ENCODE data around the gene IL4. TPM values are rescaled to one million over a fixed set of nuclear protein-coding genes. Genes with fewer than 3 reads are reported as not detected.

Gene IL4
- total RNA-seq, 4 donors from 2014 or later: not detected

DNA sequence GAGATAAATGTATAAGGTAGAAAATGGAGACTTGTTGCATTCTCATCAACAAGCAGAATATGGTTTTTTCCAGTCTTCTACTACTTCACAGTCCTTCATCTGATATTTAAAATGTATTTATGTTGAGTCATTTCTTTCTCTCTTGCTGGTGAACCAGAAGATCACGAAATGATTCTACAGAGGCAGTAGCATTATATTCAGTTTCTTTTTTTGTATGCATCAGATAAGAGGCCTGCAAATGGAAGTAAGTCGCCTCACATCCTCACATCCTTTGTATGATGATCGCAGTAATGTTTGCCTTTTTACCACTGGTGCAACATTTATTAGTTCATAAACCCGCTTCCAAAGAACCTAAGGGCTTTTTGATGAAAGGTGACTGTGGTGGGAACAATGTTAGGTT, 37.9 kb upstream of the IL4 start:
- Histone ChIP-seq H3K36me3 (peaks cover 2 to 80% (median 3%) of the 10 kb centered on the region in 3 donors), H3K4me1 (no peaks in the 10 kb centered on the region), H3K27me3 (no peaks in the 10 kb centered on the region), H3K4me3 (no peak overlapping the region), H3K27ac (no peak overlapping the region), H3K9me3 (no peaks in the 10 kb centered on the region)
- TF ChIP-seq EP300 (IDR thresholded peaks at IDR 0.05) (no peak), CTCF (IDR thresholded peaks at IDR 0.05) (no peak), POLR2A (IDR thresholded peaks at IDR 0.05) (no peak)
- DNase-seq (ENCODE audit: low spot score in 2 of 2): no peak
- 79 to 94% methylated on average over 4 of the region's 4 CpGs for WGBS, 2 donors

GRCh38 chr5:132637241-132637640, 36.5 kb upstream of the IL4 start:
- Histone ChIP-seq H3K4me3 (no peak overlapping the region), H3K9me3 (no peaks in the 10 kb centered on the region), H3K36me3 (peaks cover 2 to 82% (median 3%) of the 10 kb centered on the region in 3 donors), H3K27ac (no peak overlapping the region), H3K27me3 (no peaks in the 10 kb centered on the region), H3K4me1 (no peaks in the 10 kb centered on the region)
- WGBS, 2 donors: 94 to 96% methylated on average over 4 of the region's 4 CpGs
- TF ChIP-seq EP300 (IDR thresholded peaks at IDR 0.05) (no peak), POLR2A (IDR thresholded peaks at IDR 0.05) (no peak), CTCF (IDR thresholded peaks at IDR 0.05) (no peak)
- DNase-seq (ENCODE audit: low spot score in 2 of 2): no peak

DNA sequence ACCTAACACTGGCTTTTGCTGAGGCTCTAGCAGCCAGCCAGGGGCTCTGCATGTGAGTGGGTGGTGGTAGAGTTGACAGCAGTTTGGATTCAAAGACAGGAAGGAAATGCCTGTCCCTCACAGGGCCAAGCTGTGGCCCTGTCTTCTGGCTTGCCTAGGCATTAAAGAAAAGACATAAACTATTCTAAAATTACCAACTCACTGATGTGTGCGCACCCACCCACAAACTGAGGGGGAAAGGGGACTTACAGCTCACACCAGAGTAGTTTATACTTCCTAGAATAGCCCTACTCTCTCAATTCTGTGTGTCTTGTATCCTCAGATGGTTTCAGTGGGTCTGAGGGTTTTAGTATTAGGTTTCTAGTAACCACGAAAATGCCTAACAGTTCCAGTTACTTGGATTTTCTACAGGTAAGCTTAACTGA, 34.1 kb upstream of the IL4 start:
- WGBS, 2 donors: 79 to 90% methylated on average over 2 of the region's 2 CpGs
- no peaks in the 10 kb centered on the region for H3K9me3 ChIP-seq
- DNase-seq (ENCODE audit: low spot score in 2 of 2): no peak
- H3K27ac ChIP-seq: no peak overlapping the region
- H3K4me3 ChIP-seq: no peak overlapping the region
- H3K27me3 ChIP-seq: no peaks in the 10 kb centered on the region
- peaks cover 2 to 86% (median 3%) of the 10 kb centered on the region in 3 donors for H3K36me3 ChIP-seq
- H3K4me1 ChIP-seq: no peaks in the 10 kb centered on the region
- TF ChIP-seq CTCF (IDR thresholded peaks at IDR 0.05): no peak
- no peak for TF ChIP-seq POLR2A (IDR thresholded peaks at IDR 0.05)
- TF ChIP-seq EP300 (IDR thresholded peaks at IDR 0.05): no peak

DNA sequence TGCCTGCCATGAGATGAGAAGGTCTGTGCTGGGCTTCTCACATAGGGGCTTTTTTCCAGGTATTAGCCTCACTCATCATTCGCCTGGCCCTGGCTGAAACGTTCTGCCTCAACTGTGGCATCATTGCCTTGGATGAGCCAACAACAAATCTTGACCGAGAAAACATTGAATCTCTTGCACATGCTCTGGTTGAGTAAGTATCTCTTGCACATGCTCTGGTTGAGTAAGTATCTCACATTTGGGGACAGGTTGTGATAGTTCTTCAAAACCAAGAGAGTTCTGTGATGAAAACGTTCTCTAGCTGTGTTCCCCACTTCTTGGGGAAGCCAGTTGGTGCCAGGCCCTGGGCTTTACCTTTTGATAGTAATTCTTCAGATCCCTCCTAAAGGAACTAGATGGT, 33.2 kb upstream of the IL4 start:
- Histone ChIP-seq H3K36me3 (peaks cover 2 to 89% (median 3%) of the 10 kb centered on the region in 3 donors), H3K4me1 (no peaks in the 10 kb centered on the region)
- TF ChIP-seq POLR2A (IDR thresholded peaks at IDR 0.05): no peak
- TF ChIP-seq EP300 (IDR thresholded peaks at IDR 0.05): no peak
- no peak for TF ChIP-seq CTCF (IDR thresholded peaks at IDR 0.05)

GRCh38 chr5:132641241-132641723, 32.5 kb upstream of the IL4 start:
- no peak for DNase-seq (ENCODE audit: low spot score in 2 of 2)
- peaks cover 2 to 87% (median 3%) of the 10 kb centered on the region in 3 donors for H3K36me3 ChIP-seq
- H3K4me1 ChIP-seq: no peaks in the 10 kb centered on the region
- H3K27ac ChIP-seq: no peak overlapping the region
- no peak overlapping the region for H3K4me3 ChIP-seq
- H3K27me3 ChIP-seq: no peaks in the 10 kb centered on the region
- TF ChIP-seq CTCF (IDR thresholded peaks at IDR 0.05) (no peak), POLR2A (IDR thresholded peaks at IDR 0.05) (no peak), EP300 (IDR thresholded peaks at IDR 0.05) (no peak)
- WGBS, 2 donors: 91 to 98% methylated on average over 3 of the region's 3 CpGs
- no peaks in the 10 kb centered on the region for H3K9me3 ChIP-seq

More for the DNA sequence above, 33.2 kb upstream of the IL4 start:
- Histone ChIP-seq H3K27me3 (no peaks in the 10 kb centered on the region), H3K27ac (no peak overlapping the region), H3K9me3 (no peaks in the 10 kb centered on the region), H3K4me3 (no peak overlapping the region)
- DNase-seq (ENCODE audit: low spot score in 2 of 2): no peak
- 91 to 92% methylated on average over 4 of the region's 4 CpGs for WGBS, 2 donors
